Prostate gland (tissue), 2 donors: ENCODE data around the gene RNF187. TPM values are rescaled to one million over a fixed set of nuclear protein-coding genes. Genes with fewer than 3 reads are reported as not detected.

Experiments
- DNase-seq: peaks from one replicate; pipeline ENCODE4 v3.0.0-alpha.2; 2019; ENCODE audit warnings: low spot score
- H3K27ac ChIP-seq, 2 donors: fragments of 200-600 bp; sonication (generic); 2 replicates each; pipeline ENCODE4 v1.5.1; 2017 to 2019
- H3K27me3 ChIP-seq: fragments of 200-600 bp; sonication (generic); replicated peaks from 2 replicates; pipeline ENCODE4 v1.5.1; 2019; ENCODE audit not compliant: insufficient read depth
- H3K36me3 ChIP-seq, 2 donors: fragments of 200-600 bp; sonication (generic); 1 replicate in 1 of 2; 2 replicates in 1 of 2; pipeline versions ENCODE4 v1.5.1 to v1.8.1; 2017 to 2019
- H3K4me1 ChIP-seq: fragments of 200-600 bp; sonication (generic); replicated peaks from 2 replicates; pipeline ENCODE4 v1.5.1; 2019
- H3K4me3 ChIP-seq, 2 donors: fragments of 200-600 bp; sonication (generic); 2 replicates each; pipeline ENCODE4 v1.5.1; 2017 to 2019
- H3K9me3 ChIP-seq: fragments of 200-600 bp; sonication (generic); 2 replicates; pipeline ENCODE4 v1.5.1; 2017
- POLR2A ChIP-seq: fragments of 450-650 bp; IDR thresholded peaks from one replicate; pipeline ENCODE4 v1.6.1; 2016; ENCODE audit warnings: antibody characterized with exemption, mild to moderate bottlenecking
- POLR2AphosphoS5 ChIP-seq: sonication (generic); formaldehyde crosslinking; IDR thresholded peaks from one replicate; pipeline ENCODE4 v1.6.1; 2017; ENCODE audit warnings: antibody characterized with exemption
- WGBS: methylation state at CpG from one replicate; pipeline ENCODE4 v1.1.5; 2018; 5-methylcytosine and 5-hydroxymethylcytosine counted together
- intact Hi-C: fragments of 100-400 bp; cut with DNase I; formaldehyde crosslinking; loops from one replicate; pipeline ENCODE4 v1.14.2; 2022
- total RNA-seq, 2 donors: library from RNA; depleted of rRNA; stranded (reverse); fragments of >200 nt; gene quantifications; one replicate each; pipeline ENCODE4 v1.1.0, GENCODE V29; 2016
- TF ChIP-seq, protein P1 (sequence below), 4 experiments: fragments of 200-600 bp in 2 of 4; fragments of 450-650 bp in 2 of 4; sonication (generic) in 2 of 4; IDR thresholded peaks; 1 replicate in 3 of 4; 2 replicates in 1 of 4; pipeline ENCODE4 v1.5.1; 2016 to 2019; ENCODE audit warnings: antibody characterized with exemption in 4 of 4, mild to moderate bottlenecking in 2 of 4, moderate library complexity in 2 of 4

Gene RNF187
- total RNA-seq, 2 donors from 2014 or later = 83.7 to 130 TPM

DNA sequence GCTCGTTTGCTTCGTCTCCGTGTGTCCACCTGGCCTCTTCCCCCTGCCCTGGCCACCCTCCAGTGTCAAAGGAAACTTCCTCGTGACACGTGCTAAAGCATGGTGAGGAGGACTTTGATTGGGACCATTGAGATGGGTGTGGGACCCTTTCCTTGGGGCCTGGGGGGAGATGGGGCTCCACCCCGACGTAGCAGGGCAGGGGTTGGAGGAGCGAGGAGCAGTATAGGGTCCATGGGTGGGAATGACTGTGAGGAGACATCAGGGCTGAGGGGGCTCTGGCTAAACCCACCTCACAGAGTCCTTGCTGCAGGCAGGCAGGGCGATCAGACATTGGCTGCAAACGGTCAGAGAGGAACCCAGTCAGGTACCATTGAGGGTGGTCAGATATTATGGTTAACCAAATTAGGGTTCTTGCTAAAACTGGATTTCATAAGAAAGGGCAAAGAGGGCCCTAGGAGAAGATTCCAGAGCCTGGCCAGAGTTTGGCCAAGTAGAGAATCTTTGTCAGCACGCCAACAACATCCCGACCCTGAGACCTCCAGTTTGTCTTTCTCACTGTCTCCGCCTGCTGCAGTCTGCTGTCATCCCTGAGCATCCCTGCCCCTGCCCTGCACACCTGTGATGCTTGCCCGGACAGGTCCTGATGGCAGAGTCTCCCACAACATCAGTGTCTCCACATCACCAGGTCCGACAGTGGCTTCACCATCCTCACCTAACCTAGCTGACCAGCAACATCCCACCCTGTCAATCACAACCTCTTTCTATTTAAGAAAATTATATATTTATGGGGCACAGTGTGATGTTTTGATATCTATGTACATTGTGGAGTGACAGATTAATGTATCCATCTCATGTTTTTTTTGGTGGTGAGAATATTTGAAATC, 8.0 kb downstream of the RNF187 start:
- H3K36me3 ChIP-seq = peaks cover 12% of the 10 kb centered on the region in 2 donors
- H3K27ac ChIP-seq = no peak overlapping the region
- peaks cover 4% of the 10 kb centered on the region for H3K4me1 ChIP-seq
- no peak overlapping the region for H3K4me3 ChIP-seq
- WGBS = 86% methylated on average over 15 of the region's 15 CpGs
- no peaks in the 10 kb centered on the region for H3K27me3 ChIP-seq
- intact Hi-C loops = no loop called here
- H3K9me3 ChIP-seq = no peaks in the 10 kb centered on the region
- no peak for TF ChIP-seq POLR2AphosphoS5
- TF ChIP-seq, protein P1, sequence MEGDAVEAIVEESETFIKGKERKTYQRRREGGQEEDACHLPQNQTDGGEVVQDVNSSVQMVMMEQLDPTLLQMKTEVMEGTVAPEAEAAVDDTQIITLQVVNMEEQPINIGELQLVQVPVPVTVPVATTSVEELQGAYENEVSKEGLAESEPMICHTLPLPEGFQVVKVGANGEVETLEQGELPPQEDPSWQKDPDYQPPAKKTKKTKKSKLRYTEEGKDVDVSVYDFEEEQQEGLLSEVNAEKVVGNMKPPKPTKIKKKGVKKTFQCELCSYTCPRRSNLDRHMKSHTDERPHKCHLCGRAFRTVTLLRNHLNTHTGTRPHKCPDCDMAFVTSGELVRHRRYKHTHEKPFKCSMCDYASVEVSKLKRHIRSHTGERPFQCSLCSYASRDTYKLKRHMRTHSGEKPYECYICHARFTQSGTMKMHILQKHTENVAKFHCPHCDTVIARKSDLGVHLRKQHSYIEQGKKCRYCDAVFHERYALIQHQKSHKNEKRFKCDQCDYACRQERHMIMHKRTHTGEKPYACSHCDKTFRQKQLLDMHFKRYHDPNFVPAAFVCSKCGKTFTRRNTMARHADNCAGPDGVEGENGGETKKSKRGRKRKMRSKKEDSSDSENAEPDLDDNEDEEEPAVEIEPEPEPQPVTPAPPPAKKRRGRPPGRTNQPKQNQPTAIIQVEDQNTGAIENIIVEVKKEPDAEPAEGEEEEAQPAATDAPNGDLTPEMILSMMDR (IDR thresholded peaks at IDR 0.05) = no peak
- TF ChIP-seq POLR2A = no peak
- no peak for DNase-seq

DNA sequence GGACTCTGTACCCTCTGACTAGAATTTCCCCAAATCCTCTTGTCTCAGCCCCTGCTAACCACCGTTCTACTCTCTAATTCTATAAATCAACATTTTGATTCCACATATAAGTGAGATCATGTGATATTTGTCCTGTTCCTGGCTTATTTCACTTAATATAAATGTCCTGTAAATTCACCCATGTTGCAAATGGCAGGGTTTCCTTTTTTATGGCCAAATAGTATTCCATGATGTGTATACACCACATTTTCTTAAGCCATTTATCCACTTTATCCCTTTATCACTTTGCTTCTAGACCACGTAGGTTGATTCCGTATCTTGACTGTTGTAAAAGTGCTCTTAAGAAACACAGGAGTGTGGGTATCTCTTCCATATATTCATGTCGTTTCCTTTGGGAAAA, 8.9 kb downstream of the RNF187 start:
- no peak overlapping the region for H3K27ac ChIP-seq
- H3K9me3 ChIP-seq = no peaks in the 10 kb centered on the region
- H3K4me3 ChIP-seq = no peak overlapping the region
- no peaks in the 10 kb centered on the region for H3K4me1 ChIP-seq
- intact Hi-C loops = no loop called here
- peaks cover 12% of the 10 kb centered on the region in 2 donors for H3K36me3 ChIP-seq
- DNase-seq = no peak
- no peak for TF ChIP-seq POLR2AphosphoS5
- no peak for TF ChIP-seq POLR2A
- TF ChIP-seq, protein P1 (IDR thresholded peaks at IDR 0.05) = no peak
- WGBS = 98% methylated on average over 4 of the region's 4 CpGs
- no peaks in the 10 kb centered on the region for H3K27me3 ChIP-seq

DNA sequence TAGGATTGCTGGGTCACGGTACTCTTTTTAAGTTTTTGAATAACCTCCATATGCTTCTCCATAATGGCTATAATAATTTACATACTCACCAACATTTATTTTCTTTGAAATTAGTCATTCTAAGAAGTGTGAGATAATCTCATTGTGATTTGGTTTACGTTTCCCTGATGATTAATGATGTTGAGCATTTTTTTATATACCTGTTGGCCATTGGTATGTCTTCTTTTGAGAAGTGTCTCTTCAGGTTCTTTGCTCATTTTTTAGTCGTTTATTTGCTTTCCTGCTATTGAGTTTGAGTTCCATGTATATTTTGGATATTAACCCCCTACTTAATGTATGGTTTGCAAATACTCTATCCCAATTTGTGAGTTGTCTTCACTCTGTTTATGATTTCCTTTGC, 9.3 kb downstream of the RNF187 start:
- 74% methylated on average over 3 of the region's 3 CpGs for WGBS
- Histone ChIP-seq H3K27me3 (no peaks in the 10 kb centered on the region), H3K9me3 (no peaks in the 10 kb centered on the region), H3K27ac (no peak overlapping the region), H3K4me1 (no peaks in the 10 kb centered on the region), H3K4me3 (no peak overlapping the region), H3K36me3 (peaks cover 12% of the 10 kb centered on the region in 2 donors)
- TF ChIP-seq POLR2A (no peak), POLR2AphosphoS5 (no peak)
- TF ChIP-seq, protein P1 (IDR thresholded peaks at IDR 0.05) = no peak
- DNase-seq = no peak
- intact Hi-C loops = no loop called here

DNA sequence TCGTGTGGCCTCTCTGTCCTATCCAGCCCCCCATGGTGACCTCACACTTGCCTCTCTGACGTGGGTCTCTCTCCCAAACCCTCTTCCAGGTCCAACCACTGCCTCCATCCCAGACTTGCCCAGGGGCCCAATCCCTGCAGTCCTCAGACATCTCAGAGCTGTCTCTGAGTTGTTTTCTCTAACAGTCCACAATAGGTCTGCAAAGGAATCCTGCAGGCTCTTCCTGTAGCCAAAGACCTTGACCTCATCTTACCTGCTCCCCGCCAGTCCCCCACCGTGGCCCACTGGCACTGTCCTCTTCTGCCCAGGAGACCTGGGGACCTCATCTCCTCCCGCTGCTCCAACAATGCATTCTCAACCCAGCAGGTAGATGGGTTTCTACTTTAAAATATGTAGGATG, 10.0 kb downstream of the RNF187 start:
- H3K27me3 ChIP-seq = no peaks in the 10 kb centered on the region
- 76% methylated on average over 5 of the region's 5 CpGs for WGBS

More for the DNA sequence above, 10.0 kb downstream of the RNF187 start:
- no peak for DNase-seq
- intact Hi-C loops = no loop called here
- Histone ChIP-seq H3K4me1 (no peaks in the 10 kb centered on the region), H3K4me3 (no peak overlapping the region), H3K27ac (no peak overlapping the region), H3K9me3 (no peaks in the 10 kb centered on the region), H3K36me3 (peaks cover 12% of the 10 kb centered on the region in 2 donors)
- TF ChIP-seq, protein P1 (IDR thresholded peaks at IDR 0.05) = no peak
- TF ChIP-seq POLR2A (no peak), POLR2AphosphoS5 (no peak)
